Stimulated activated CD4-positive, alpha-beta T cell treated with anti-CD3 and anti-CD28 coated beads, TNF-alpha, amount 100 ng/mL, for 4 hours (primary cell): ENCODE results near the gene SV2B.

Experiments
- DNase-seq, 3 experiments: peaks; one replicate each; pipeline ENCODE4 v3.0.0-alpha.2; 2020; ENCODE audit warnings: low read depth in 3 of 3

SV2B gene

GRCh38 chr15:91136386-91136923 is 36.4 kb downstream of the SV2B start:
- no peak for DNase-seq

GRCh38 chr15:91140601-91141000 is 40.5 kb downstream of the SV2B start:
- no peak for DNase-seq

DNA sequence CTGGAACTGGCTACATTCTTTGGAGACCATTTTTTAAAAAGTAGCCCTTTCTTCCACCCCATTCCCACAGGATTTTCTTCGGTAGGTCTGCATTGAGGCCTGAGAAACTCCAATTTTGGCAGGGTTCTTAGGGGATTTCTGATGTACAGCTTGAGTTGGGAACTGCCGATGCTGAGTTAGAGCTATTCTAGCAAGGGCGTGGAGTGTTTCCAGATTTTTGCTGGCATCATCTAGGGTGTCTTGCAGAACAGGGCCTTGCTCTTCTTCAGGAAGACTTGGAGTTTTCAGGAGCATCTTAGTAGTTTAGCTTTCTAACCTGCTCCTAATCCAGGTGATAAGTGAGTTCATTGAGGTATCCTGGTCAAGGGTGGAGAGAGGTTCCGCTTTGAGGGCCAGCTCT is 41.0 kb downstream of the SV2B start:
- no peak for DNase-seq

DNA sequence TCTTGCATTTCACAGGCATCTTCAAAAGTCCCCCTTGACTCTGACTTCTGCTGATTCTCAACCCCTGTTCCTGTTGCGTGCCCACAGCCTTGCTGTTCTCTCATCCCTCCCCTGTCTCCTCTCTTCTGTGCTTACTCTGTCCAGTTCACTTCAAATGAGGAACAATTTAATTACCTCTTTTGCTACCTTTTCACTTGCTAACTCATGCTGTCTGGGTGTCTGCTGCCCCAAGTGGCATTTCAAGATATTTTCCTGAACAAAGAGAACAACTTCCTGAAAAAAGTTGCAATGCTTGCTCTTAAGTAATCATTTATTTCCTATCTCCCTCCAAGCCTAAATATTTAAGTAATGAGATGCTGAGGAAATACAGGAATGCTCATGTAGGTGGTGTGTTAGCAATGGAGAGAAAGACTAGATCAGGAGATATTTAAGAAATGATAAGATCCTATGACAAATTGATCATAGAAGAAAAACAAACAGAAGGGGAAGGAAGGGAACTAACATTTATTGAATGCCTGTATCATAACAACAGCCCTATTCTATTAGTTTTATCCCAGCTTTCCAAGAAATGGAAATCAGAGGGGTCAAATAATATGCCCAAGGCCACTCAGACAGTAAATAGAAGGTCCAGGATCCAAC is 42.2 kb downstream of the SV2B start:
- no peak for DNase-seq

DNA sequence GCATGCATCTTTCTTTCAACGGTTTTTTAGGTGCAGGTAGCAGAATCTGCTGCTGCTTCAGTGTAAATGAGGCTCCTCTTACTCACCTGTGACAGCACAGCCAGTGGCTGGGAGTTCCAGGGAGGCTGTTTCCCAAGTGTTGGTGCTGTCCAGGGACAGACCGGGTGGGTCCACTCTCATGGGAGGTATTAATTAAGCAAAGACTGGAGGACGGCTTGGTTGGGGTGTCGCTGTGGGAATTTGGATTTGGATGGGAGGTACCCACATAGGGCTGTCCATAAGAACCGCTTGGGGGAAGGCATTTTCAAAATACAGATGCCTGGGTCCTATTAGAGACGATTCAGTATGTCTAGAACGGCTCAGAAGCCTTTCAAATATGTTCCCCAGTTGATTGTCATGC is 42.9 kb downstream of the SV2B start:
- no peak for DNase-seq

DNA sequence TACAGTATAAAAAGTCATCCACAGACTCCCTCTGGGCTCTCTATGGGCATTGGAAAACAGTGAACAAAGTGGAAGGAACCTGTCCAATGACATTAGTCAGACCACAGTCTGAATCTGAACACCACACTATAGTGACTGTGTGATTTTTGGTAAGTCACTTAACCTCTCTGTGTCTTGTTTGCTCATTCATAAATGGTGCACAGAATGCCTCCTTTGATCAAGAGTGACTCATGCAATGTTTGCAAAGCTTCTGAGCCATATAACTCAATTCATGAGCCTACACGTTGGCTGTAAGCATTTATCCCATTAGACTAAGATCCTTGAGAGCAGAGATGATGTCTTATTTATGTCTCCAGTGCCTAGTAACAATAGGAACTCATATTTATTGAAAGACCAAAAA is 46.7 kb downstream of the SV2B start:
- no peak for DNase-seq

DNA sequence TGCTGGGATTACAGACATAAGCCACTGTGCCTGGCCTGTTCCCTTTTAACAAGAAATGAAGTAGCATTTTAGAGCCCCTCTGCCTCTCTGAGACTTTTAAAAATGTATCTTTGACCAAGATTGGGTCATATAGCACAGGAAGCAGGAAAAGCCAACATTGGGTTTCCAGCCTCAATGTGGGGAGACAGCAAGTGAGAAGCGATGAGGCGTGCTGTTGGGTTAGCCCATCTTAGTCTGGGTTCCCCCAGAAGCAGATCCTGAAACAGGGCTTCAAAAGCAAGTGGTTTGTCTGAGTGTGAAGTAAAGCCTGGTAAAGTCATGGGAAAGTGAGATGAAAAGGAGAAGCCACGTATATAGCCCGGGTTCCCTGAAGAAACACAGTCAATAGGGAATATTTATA is 48.2 kb downstream of the SV2B start:
- DNase-seq: no peak

DNA sequence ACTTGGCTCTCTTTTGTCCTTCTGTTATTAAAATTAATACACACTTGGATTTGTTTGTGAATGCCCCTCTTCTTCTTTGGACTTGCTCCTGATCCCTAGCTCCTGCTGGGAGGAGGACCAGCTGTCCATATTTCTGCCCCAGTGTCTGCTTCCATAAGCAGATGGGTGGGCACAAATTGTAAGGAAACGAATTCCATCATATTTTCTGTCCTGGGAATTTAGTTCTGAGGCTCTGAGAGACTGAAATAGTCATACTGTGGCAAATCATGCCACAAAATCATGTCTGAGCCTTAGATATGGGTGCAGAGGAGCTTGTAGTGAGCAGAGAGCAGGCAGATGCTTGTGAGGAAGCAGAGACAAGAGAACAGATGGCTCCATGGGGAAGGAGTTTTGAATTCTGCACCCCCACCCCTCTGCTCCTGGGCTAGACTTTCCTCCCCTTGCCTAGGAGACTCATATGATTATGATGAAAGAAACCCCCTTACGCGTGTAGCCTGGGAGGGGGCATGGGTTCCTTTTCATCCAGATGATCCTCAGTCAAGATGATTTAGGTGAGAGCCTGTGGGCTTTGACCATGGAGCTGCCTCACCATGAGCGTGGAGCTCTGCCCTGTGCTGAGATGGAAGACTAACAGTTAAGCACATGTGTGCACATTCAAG is 50.6 kb downstream of the SV2B start:
- DNase-seq: no peak

- DNase-seq: no peak
Measured at GRCh38 chr15:91151781-91152563, 51.9 kb downstream of the SV2B start.

DNA sequence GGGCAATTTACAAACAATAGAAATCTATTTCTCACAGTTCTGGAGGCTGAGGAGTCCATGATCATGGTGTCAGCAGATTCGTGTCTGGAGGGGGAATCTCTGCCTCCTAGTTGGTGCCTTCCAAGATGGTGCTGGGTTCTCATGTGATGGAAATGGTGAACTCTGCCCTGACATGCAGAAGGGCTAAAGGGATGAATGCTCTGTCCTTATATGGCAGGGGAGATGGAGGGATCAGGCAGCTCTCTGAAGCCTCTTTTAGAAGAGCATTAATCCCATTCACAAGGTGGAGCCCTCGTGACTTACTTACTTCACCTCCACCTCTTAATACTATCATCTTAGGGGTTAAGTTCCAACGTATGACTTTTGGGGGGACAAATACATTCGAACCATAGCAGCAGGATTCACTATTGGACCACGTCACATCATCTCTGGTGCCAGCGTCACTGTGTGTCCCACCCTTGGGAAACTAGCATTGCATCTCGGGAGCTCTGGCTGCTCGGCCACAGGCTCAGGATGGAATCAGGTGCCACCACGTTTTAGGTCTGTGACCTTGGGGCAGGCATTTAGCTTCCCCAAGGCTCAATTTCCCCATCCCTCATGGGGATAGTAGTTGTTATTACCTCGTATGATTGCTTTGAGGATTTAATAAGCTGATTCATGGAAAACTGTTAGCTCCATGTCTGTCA is 53.0 kb downstream of the SV2B start:
- DNase-seq: no peak

DNA sequence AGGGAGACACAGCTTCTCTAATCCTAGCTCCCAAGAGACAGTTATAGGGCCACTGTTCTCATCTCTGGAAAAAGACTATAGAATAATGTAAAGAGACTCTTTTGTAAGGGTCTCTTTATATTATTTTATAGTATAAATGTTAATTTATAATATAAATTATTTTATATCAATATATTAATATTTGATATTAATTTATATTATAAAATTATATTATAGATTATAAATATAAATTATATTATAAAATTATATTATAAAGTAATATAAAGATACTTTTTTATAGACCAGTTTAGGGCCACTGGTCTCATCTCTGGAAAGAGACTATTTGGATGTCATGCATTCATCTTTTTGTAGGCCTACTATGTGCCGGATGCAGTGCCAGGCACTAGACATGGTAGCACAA is 53.9 kb downstream of the SV2B start:
- no peak for DNase-seq

DNA sequence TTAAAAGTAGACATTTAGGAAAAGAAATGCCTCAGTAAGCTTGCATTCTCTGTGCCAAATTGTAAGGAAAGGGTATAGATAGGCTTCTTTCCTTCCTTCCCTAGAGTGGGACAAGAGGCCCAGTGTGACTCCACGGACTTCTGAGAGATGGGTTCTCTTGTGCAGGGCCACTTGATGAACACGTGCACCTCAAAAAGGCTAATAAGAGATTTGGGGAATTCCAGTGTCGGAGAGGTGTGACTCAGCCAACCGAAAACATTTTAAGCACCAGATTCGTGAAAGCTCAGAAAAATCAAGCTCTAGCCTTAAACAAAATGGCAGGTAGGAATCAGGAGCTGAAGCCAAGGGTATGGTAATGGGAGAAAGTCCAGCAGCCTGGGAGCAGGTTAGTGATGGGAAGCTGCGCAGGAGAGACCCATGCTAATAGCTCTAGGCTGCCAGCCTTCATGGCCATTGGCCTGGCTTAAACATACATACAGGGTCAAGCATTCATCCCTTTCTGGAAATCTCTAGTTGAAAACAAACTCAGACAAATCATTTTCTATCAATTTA is 56.2 kb downstream of the SV2B start:
- DNase-seq: no peak

- DNase-seq: no peak
Measured at GRCh38 chr15:91158415-91159394, 58.6 kb downstream of the SV2B start.

DNA sequence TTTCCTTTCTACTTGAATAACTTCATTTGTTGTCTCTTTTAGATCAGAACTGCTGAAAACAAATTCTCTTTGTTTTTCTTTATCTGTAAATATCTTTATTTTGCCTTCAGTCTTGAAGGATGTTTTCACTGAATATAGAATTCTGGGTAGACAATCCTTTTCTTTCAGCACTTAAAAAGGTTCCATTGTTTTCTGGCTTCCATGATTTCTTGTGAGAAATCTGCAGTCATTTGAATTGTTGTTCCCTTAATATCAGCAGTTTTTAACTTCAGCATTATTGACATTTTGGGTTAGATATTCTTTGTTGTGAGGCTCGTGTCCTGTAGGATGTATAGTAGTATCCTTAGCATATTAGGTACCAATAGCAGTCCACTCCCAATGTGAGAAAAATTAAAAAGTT is 65.8 kb downstream of the SV2B start:
- no peak for DNase-seq

DNA sequence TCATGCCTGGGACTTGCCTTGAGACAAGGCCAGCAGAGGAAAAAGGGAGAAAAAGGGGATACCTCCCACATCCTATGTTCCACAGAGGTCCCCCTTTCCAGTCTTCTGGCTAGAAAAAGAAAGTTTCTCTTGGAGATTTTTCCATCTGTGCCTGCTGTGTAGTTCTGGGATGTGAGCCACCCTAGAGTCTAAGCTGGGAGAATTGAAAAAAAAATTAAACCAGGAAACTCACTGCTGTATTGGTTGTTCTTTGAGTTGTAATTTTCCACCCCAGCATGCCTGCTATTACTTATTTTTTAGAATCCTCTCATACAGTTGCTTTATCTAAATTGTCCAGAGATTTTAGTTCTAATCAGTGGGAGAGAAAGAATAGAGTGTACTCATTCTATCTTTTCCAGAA is 68.4 kb downstream of the SV2B start:
- DNase-seq: no peak

DNA sequence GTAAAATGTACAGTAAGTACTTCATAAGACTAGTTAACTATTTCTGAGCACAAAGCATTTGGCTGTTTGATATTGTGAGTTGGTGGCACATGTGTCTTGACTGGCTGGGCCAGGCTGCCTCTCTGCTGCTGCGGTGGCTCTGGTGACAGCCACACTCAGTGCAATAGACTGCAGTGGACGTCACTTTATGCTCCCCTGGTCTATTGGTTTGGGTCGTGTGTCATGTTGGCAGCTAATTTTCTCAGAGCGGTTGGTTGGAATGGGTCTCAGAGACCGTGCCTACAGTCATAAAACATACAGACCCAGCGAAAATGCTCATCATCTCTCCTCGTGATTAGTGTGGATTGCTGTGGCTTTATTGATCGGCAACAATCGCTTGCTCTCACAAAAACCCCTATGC is 71.3 kb downstream of the SV2B start:
- DNase-seq: no peak

- no peak for DNase-seq
Measured at GRCh38 chr15:91182101-91182500, 82.0 kb downstream of the SV2B start.

DNA sequence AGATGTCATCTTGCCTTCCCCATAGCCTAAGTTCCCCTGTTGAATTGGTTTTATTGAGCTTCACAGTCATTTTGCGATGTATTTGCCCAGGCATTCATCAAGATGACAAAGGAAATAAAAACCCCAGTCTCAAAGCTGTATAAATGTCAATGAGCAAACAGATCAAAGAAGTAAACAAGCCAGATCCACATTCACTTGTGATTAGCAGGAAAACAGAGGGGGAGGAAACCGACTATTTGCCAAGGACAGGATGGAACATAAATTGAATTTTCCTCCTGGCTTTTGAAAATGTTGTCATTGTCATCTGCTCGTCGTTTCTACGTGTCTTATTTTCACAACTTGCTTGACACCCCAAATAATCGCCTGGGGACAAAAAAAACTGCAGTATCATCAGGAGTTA is 83.5 kb downstream of the SV2B start:
- no peak for DNase-seq

- no peak for DNase-seq
Measured at GRCh38 chr15:91184441-91184840, 84.4 kb downstream of the SV2B start.

DNA sequence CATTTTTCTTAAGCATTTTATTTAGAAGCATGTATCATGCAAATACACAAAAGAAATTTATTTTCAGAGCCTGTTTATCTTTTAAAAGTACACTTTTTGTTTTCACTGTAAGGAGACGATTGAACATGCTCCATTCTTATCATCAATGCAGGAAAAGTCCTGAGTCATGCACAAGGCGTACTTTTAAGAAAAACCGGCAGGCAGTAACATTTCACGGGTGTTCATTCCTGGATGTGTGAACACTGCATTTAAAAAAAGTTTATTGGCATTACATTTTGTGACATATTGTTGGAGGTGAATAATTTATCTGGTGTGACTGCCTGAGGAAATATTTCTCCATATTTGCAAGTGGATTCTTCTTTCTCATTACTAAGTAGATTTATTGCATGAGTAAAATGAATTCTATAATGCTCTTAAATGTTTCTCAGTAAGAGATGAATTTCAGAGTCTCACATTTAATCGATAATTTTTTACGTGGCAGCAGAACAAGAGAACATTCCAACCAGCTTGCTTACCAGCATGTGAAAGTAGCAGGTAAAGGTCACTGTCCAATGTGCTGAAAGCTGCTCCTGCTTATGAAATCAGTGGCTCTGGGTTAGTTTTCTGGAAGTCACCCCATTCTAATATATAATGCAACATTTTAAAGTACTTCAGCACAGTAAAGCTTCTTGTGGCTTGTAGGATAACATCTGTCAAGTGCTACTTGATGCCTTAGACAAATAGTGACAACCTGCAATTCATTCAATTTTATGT is 87.0 kb downstream of the SV2B start:
- DNase-seq: no peak
